ENCODE results near the gene AK4.
A peak's percentile ranks its signal among the peaks of the same experiment; 100 is the strongest.

AK4 gene

GRCh38 chr1:65259816-65260215 is 111.8 kb downstream of the AK4 start:
- no peak for TF ChIP-seq CTCF (conservative IDR thresholded peaks at IDR 0.05; ENCODE audit: low read depth, low read length)
- DNase-seq (ENCODE audit: low read depth): no peak
- H3K4me3 ChIP-seq (ENCODE audit: low read depth, low read length): no peak overlapping the region

- no peak overlapping the region for H3K4me3 ChIP-seq (ENCODE audit: low read depth, low read length)
- no peak for TF ChIP-seq CTCF (conservative IDR thresholded peaks at IDR 0.05; ENCODE audit: low read depth, low read length)
- peak; percentile 31 for DNase-seq (ENCODE audit: low read depth)
Observed at GRCh38 chr1:65260851-65261473, 113.0 kb downstream of the AK4 start.

- no peak for DNase-seq (ENCODE audit: low read depth)
- no peak for TF ChIP-seq CTCF (conservative IDR thresholded peaks at IDR 0.05; ENCODE audit: low read depth, low read length)
- no peak overlapping the region for H3K4me3 ChIP-seq (ENCODE audit: low read depth, low read length)
Observed at GRCh38 chr1:65263286-65263685, 115.3 kb downstream of the AK4 start.

- H3K4me3 ChIP-seq (ENCODE audit: low read depth, low read length): peak overlapping the region; percentile 43
Observed at GRCh38 chr1:65264197-65264929, 116.4 kb downstream of the AK4 start.

GRCh38 chr1:65265296-65265650 is 117.3 kb downstream of the AK4 start:
- H3K4me3 ChIP-seq (ENCODE audit: low read depth, low read length): peak overlapping the region; percentile 52
- no peak for TF ChIP-seq CTCF (conservative IDR thresholded peaks at IDR 0.05; ENCODE audit: low read depth, low read length)
- DNase-seq (ENCODE audit: low read depth): no peak

More at GRCh38 chr1:65264197-65264929, 116.4 kb downstream of the AK4 start:
- TF ChIP-seq CTCF (conservative IDR thresholded peaks at IDR 0.05; ENCODE audit: low read depth, low read length): no peak
- DNase-seq (ENCODE audit: low read depth): peak; percentile 48

- peak; percentile 22 for TF ChIP-seq CTCF (conservative IDR thresholded peaks at IDR 0.05; ENCODE audit: low read depth, low read length)
- DNase-seq (ENCODE audit: low read depth): peak; percentile 19
- H3K4me3 ChIP-seq (ENCODE audit: low read depth, low read length): peak overlapping the region; percentile 52
Observed at GRCh38 chr1:65265651-65266351, 117.8 kb downstream of the AK4 start.

Measured in choroid plexus epithelial cell (primary cell).